HFF-Myc (cell line): ENCODE data around the gene ZSWIM1.

Experiments
- DNase-seq: peaks from one replicate; pipeline ENCODE4 v3.0.0-alpha.2; 2011; ENCODE audit warnings: low read depth; ENCODE audit errors: extremely low read depth
- H3K4me3 ChIP-seq: replicated peaks from 2 replicates; pipeline ENCODE4 v1.5.1; 2011; ENCODE audit warnings: low read depth, mild to moderate bottlenecking, control low read depth, low read length
- CTCF ChIP-seq: IDR thresholded peaks from 2 replicates; pipeline ENCODE4 v1.5.1; 2012; ENCODE audit warnings: mild to moderate bottlenecking, low read depth, low read length, control low read depth; ENCODE audit errors: missing control alignments

Gene ZSWIM1

GRCh38 chr20:45848421-45848820 lies 32.6 kb upstream of the ZSWIM1 start:
- no peak for DNase-seq
- no peak for TF ChIP-seq CTCF
- H3K4me3 ChIP-seq: no peak overlapping the region

- no peak for DNase-seq
- H3K4me3 ChIP-seq: no peak overlapping the region
- no peak for TF ChIP-seq CTCF
Observed at GRCh38 chr20:45848969-45849582, 32.0 kb upstream of the ZSWIM1 start.

GRCh38 chr20:45850238-45850637 lies 30.8 kb upstream of the ZSWIM1 start:
- TF ChIP-seq CTCF: no peak
- no peak overlapping the region for H3K4me3 ChIP-seq
- no peak for DNase-seq

- DNase-seq: no peak
- H3K4me3 ChIP-seq: no peak overlapping the region
- no peak for TF ChIP-seq CTCF
Observed at GRCh38 chr20:45850926-45851325, 30.1 kb upstream of the ZSWIM1 start.

GRCh38 chr20:45851501-45851900 lies 29.5 kb upstream of the ZSWIM1 start:
- TF ChIP-seq CTCF: no peak
- no peak overlapping the region for H3K4me3 ChIP-seq

GRCh38 chr20:45852326-45852725 lies 28.7 kb upstream of the ZSWIM1 start:
- DNase-seq: no peak
- TF ChIP-seq CTCF: no peak
- H3K4me3 ChIP-seq: no peak overlapping the region

More at GRCh38 chr20:45851501-45851900, 29.5 kb upstream of the ZSWIM1 start:
- DNase-seq: no peak

- no peak overlapping the region for H3K4me3 ChIP-seq
Observed at GRCh38 chr20:45853484-45853883, 27.5 kb upstream of the ZSWIM1 start.

More at GRCh38 chr20:45853484-45853883, 27.5 kb upstream of the ZSWIM1 start:
- no peak for DNase-seq
- TF ChIP-seq CTCF: no peak
